ENCODE data around the gene QKI.

QKI gene

DNA sequence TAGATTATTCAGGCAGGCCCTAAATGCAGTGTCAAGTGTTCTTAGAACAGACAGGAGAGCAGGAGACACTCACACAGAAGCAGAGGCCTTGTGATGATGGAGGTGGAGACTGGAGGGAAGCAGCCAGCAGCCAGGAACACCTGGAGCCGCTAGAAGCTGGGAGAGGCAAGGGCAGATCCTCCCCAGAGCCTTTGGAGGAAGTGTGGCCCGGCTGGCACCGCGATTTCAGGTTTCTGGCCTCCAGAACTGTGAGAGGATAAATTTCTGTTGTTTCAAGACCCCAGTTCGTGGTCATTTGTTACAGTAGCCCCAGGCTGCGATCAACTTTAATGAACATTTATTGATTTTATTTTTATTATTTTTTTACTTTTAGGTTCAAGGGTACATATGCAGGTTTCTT lies 203.0 kb downstream of the QKI start:
- DNase-seq (ENCODE audit: low spot score), result no peak

DNA sequence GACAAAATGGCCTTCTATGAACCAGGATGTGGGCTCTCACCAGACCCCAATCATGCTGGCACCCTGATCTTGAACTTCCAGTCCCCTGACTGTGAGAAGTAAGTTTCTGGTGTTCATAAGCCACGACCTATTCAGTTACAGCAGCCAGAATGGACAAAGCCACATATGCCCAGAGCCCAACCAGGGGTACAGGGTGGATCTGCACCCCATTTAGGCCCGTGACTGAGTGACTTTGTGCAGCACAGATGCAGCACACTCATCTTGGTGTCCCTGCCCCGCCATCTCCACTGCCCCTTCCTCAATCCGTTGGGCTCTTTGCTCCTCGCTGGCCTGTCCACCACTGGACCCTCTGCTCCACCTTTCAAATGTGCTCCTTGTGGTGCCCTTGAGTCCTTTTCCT lies 205.6 kb downstream of the QKI start:
- DNase-seq (ENCODE audit: low spot score), result no peak

DNA sequence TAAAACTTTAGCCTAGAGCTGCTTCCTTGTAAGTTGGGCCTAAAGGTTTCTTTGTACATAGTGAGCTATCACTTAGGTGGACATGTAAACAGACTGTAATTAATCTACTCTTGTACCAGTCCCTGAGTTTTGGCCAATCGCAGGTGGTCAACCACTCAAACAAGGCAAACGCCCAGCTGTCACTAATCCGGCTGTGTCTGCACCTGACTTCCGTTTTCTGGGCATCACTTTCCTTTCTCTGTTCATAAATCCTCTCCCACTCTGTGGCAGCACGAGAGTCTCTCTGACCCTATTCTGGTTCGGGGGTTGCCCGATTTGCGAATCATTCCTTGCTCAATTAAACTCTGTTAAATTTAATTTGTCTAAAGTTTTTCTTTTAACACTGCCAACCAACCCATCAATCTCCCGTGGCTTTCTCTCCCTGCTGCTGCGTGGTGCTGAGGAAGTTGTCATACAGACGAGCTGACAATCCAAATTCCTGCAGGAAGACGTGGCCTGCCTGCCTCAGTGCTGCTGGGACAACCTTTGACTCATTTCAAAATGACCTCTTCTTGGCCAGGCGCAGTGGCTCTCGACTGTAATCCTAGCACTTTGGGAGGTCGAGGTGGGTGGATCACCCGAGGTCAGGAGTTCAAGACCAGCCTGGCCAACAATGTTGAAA lies 206.3 kb downstream of the QKI start:
- no peak for DNase-seq (ENCODE audit: low spot score)

DNA sequence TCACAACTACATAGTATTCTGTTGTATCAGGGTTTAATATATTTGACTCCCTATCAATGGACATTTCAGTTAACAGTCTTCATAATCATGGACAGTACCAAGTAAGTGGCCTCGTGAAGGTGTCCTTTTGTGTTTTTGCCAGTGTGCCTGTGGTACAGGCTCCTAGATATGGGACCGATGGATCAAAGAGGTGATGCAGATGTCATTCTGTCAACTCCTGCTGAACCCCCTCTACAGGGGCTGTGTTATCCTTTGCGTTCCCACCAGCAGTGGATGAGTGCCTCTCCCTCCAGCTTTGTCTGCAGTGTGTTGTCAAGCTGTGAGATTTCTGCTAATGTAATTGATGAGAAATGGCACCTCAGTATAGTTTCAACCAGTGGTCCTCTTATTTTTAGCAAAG lies 210.7 kb downstream of the QKI start:
- DNase-seq (ENCODE audit: low spot score), result no peak

DNA sequence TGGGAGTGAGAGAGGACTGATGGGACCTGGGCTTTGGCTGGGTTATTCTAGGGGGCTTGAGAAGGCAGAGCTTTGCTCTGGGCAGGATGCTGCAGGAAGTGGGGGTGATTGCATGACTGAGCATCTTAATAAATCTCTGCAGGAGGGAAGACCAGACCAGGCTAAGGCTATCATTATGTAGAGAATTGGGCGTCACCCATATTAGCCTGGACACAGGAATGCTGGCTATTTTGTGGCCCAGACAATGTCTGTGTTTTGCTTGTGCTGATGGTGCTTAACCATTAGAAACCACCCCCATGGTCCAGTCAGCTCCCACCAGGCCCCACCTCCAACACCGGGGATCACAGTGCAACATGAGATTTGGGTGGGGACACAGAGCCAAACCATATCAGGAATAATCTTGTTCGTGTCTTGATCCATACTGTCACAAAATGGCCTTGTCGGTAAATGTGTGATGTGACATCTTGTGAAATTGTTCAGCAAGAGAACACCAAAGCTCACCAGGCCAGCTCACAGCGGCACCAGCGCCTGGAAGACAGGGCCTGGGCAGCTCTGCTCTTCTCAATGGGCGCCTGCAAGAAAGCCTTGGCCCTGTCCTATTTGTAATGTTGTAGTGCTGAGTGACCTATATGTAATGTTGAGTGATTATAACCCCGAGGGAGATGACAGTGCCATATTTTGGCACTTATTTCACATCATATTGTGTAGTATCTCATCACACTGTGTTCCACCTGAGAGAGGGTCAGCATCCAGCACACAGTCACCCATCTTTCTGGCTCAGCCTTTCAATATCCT lies 211.8 kb downstream of the QKI start:
- DNase-seq (ENCODE audit: low spot score), result no peak

DNA sequence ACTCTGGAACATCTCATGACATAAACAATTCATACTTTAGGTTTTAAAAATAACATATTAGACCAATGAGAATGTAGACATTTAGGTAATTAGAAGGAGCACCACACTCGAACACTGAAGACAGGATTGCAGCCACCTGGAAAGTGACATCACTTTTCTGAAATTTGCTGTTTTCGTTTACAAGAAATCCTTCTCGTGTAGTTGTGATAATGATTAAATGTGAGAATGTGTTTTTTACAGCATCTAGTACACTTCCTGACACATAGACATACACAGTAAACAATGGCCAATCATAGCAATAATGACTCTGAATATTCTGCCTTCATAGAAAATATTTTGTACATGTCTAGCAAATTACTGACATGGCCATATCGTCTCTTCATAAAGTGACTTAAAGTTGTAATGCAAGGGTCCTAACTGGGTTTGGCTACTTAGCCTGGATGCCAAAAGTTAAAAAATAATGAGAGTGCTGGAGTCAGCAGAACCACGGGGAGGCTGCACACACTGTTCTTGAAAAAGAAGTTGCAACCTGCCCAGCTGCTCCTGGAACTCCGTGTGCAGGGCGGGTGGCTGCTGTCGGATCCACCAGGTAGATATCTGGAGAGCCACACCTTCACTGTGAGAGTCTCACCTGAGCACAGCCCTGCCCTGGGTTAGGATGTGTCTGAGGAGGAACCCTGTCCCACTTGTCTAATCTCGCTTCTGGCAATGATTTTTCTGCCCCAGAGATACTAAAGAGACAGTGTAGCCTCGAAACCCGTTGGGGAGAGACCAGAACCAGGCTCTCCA lies 212.9 kb downstream of the QKI start:
- DNase-seq (ENCODE audit: low spot score), result no peak

All from NAMALWA (cell line).